HepG2 (cell line): Measurements from ENCODE around the gene ATG2B. TPM values are rescaled to one million over a fixed set of nuclear protein-coding genes. Genes with fewer than 3 reads are reported as not detected.

Source experiments
- ATAC-seq: fragments of 200-7000 bp; cut with Tn5 transposase; 3 replicates; pipeline ENCODE4 v1.9.1; 2020; ENCODE audit warnings: mild to moderate bottlenecking, moderate library complexity
- BruUV-seq: library from RNA; stranded (reverse); fragments of 400-500 nt; replicated peaks from 2 replicates; lab custom pipeline; 2021; lab: Mats Ljungman, UMichigan
- CTCF ChIA-PET: fragments of 300-600 bp; formaldehyde crosslinking; extraction: SDS; loops from one replicate; lab custom pipeline; 2021; ENCODE audit warnings: low total read pairs, inconsistent platforms, low intra/inter-chr PET ratio; lab: Yijun Ruan, JAX
- POLR2A ChIA-PET: fragments of 350-600 bp; sonication (Branson Sonifier 250); formaldehyde crosslinking; loops from one replicate; lab custom pipeline; 2020; ENCODE audit warnings: antibody characterized with exemption, inconsistent platforms; lab: Yijun Ruan, JAX
- DNase-seq: peaks from one replicate; pipeline ENCODE4 v3.0.0-alpha.2; 2015; ENCODE audit warnings: low spot score
- FAIRE-seq: peaks from 3 replicates; lab custom pipeline; 2011; peaks lifted over from hg19 to GRCh38; lab: Jason Lieb, UNC
- H2AFZ ChIP-seq: one replicate; pipeline ENCODE4 v1.6.1; 2011; ENCODE audit warnings: low read length, inconsistent platforms
- H3K27ac ChIP-seq: fragments of 300-600 bp; 3 replicates; pipeline ENCODE4 v1.8.0; 2011; ENCODE audit warnings: mixed run types, mild to moderate bottlenecking, mixed read lengths, low read length, inconsistent platforms; ENCODE audit not compliant: insufficient read depth; ENCODE audit errors: extremely low read length
- H3K27me3 ChIP-seq, 2 experiments: fragments of 200-600 bp in 1 of 2; 2 replicates in 1 of 2; 3 replicates in 1 of 2; pipeline versions ENCODE4 v1.6.0 to v1.8.0; 2011; ENCODE audit warnings: low read length in 2 of 2, mild to moderate bottlenecking in 2 of 2, moderate library complexity in 2 of 2, inconsistent platforms in 1 of 2; ENCODE audit not compliant: insufficient read depth in 2 of 2, control insufficient read depth in 1 of 2
- H3K36me3 ChIP-seq, 2 experiments: fragments of 200-600 bp in 1 of 2; replicated peaks in 1 of 2; 2 replicates in 1 of 2; 3 replicates in 1 of 2; pipeline versions ENCODE4 v1.5.1 to v1.8.0; 2011; ENCODE audit warnings: low read length in 2 of 2, inconsistent platforms in 1 of 2; ENCODE audit not compliant: insufficient read depth in 2 of 2, control insufficient read depth in 1 of 2
- H3K4me1 ChIP-seq: 2 replicates; pipeline ENCODE4 v1.5.1; 2012; ENCODE audit warnings: low read length, inconsistent platforms; ENCODE audit not compliant: insufficient read depth
- H3K4me2 ChIP-seq: 2 replicates; pipeline ENCODE4 v1.6.0; 2011; ENCODE audit warnings: low read depth, low read length, inconsistent platforms
- H3K4me3 ChIP-seq, 3 experiments: fragments of 200-600 bp in 1 of 3; sonication (generic), shearing (Covaris generic) in 1 of 3; replicated peaks in 1 of 3; 2 replicates each; pipeline ENCODE4 v1.5.1; 2011 to 2016; ENCODE audit warnings: low read length in 3 of 3, inconsistent platforms in 2 of 3, low read depth in 2 of 3, mild to moderate bottlenecking in 2 of 3, control low read depth in 1 of 3, mixed read lengths in 1 of 3; ENCODE audit not compliant: insufficient read depth in 1 of 3
- H3K79me2 ChIP-seq: one replicate; pipeline ENCODE4 v1.6.1; 2011; ENCODE audit warnings: low read length, inconsistent platforms; ENCODE audit not compliant: insufficient read depth
- H3K9ac ChIP-seq: 2 replicates; pipeline ENCODE4 v1.6.0; 2011; ENCODE audit warnings: mild to moderate bottlenecking, low read depth, low read length, inconsistent platforms; ENCODE audit not compliant: insufficient read depth
- H3K9me3 ChIP-seq: 2 replicates; pipeline ENCODE4 v1.5.1; 2012; ENCODE audit warnings: mild to moderate bottlenecking, low read length
- H4K20me1 ChIP-seq: 2 replicates; pipeline ENCODE4 v1.6.0; 2011; ENCODE audit warnings: inconsistent platforms, mild to moderate bottlenecking, low read length, moderate library complexity; ENCODE audit not compliant: insufficient read depth
- BHLHE40 ChIP-seq: IDR thresholded peaks from 2 replicates; pipeline ENCODE4 v1.6.1; 2011; ENCODE audit warnings: low read length, improper control_type of control experiment
- GATAD2A ChIP-seq: IDR thresholded peaks from 2 replicates; pipeline ENCODE4 v1.6.1; 2016
- HMGXB4 ChIP-seq, 2 experiments: sonication (generic) in 1 of 2; formaldehyde crosslinking in 1 of 2; IDR thresholded peaks; 2 replicates each; pipeline versions ENCODE4 v1.4.0 to v1.6.1; 2018 to 2020; ENCODE audit warnings: missing genetic modification reagents in 2 of 2, borderline replicate concordance in 1 of 2, low read depth in 1 of 2, mild to moderate bottlenecking in 1 of 2, missing biosample characterization in 1 of 2
- ISL2 ChIP-seq: sonication (generic); formaldehyde crosslinking; IDR thresholded peaks from 2 replicates; pipeline ENCODE4 v1.5.0; 2020; ENCODE audit warnings: missing genetic modification reagents
- JUN ChIP-seq: sonication (generic); formaldehyde crosslinking; IDR thresholded peaks from 2 replicates; pipeline ENCODE4 v1.4.0; 2020; ENCODE audit warnings: mild to moderate bottlenecking, missing genetic modification reagents
- KMT2A ChIP-seq: sonication (generic); formaldehyde crosslinking; IDR thresholded peaks from 2 replicates; pipeline ENCODE4 v1.4.0; 2020; ENCODE audit warnings: missing genetic modification reagents
- POLR2G ChIP-seq: fragments of 200-400 bp; formaldehyde crosslinking; IDR thresholded peaks from 2 replicates; pipeline ENCODE4 v1.6.1; 2018; ENCODE audit warnings: mild to moderate bottlenecking, low read depth, low read length, moderate library complexity
- RBFOX2 ChIP-seq: fragments of 200-400 bp; formaldehyde crosslinking; IDR thresholded peaks from 2 replicates; pipeline ENCODE4 v1.6.1; 2017; ENCODE audit warnings: low read depth, mild to moderate bottlenecking, low read length
- SATB2 ChIP-seq: sonication (generic); formaldehyde crosslinking; IDR thresholded peaks from 2 replicates; pipeline ENCODE4 v1.5.0; 2020; ENCODE audit warnings: missing genetic modification reagents
- SOX13 ChIP-seq, 3 experiments: fragments of 450-650 bp in 1 of 3; sonication (generic) in 1 of 3; formaldehyde crosslinking in 1 of 3; IDR thresholded peaks in 2 of 3; conservative IDR thresholded peaks in 1 of 3; 2 replicates each; pipeline versions ENCODE4 v1.5.0 to v1.6.1; 2016 to 2020; ENCODE audit warnings: antibody characterized with exemption in 1 of 3, mild to moderate bottlenecking in 1 of 3, missing compliant biosample characterization in 1 of 3, missing genetic modification reagents in 1 of 3, moderate library complexity in 1 of 3
- TCF7L2 ChIP-seq: IDR thresholded peaks from 2 replicates; pipeline ENCODE4 v1.6.1; 2011; ENCODE audit warnings: mild to moderate bottlenecking, low read depth, low read length, moderate library complexity
- TFAP4 ChIP-seq: sonication (generic); IDR thresholded peaks from 2 replicates; pipeline ENCODE4 v1.6.1; 2016; ENCODE audit warnings: low read depth, borderline replicate concordance
- TFDP1 ChIP-seq: IDR thresholded peaks from 2 replicates; pipeline ENCODE4 v1.6.1; 2016; ENCODE audit warnings: missing compliant biosample characterization, missing genetic modification reagents, borderline replicate concordance
- TOPORS ChIP-seq: sonication (generic); formaldehyde crosslinking; IDR thresholded peaks from 2 replicates; pipeline ENCODE4 v1.8.0; 2023; ENCODE audit warnings: mild to moderate bottlenecking, missing genetic modification reagents
- ZNF33B ChIP-seq: sonication (generic); formaldehyde crosslinking; IDR thresholded peaks from 2 replicates; pipeline ENCODE4 v1.5.1; 2020; ENCODE audit warnings: mild to moderate bottlenecking, missing genetic modification reagents
- ZNF580 ChIP-seq: IDR thresholded peaks from 2 replicates; pipeline ENCODE4 v1.6.1; 2016; ENCODE audit warnings: low read depth, borderline replicate concordance
- ZNF607 ChIP-seq: sonication (generic); formaldehyde crosslinking; IDR thresholded peaks from 2 replicates; pipeline ENCODE4 v1.5.1; 2020; ENCODE audit warnings: missing genetic modification reagents, mild to moderate bottlenecking, borderline replicate concordance
- ZNF709 ChIP-seq: sonication (generic); formaldehyde crosslinking; IDR thresholded peaks from 2 replicates; pipeline ENCODE4 v1.5.0; 2020; ENCODE audit warnings: mild to moderate bottlenecking, missing genetic modification reagents
- ZNF746 ChIP-seq: sonication (generic); formaldehyde crosslinking; IDR thresholded peaks from 2 replicates; pipeline ENCODE4 v1.8.0; 2022; ENCODE audit warnings: mild to moderate bottlenecking, missing genetic modification reagents
- WGBS: methylation state at CpG from one replicate; pipeline ENCODE4 v1.1.6; 2017; ENCODE audit warnings: low lambda C conversion rate; 5-methylcytosine and 5-hydroxymethylcytosine counted together
- in situ Hi-C: cut with HindIII; loops from 2 replicates; pipeline ENCODE4 v1.10.0; 2017; ENCODE audit warnings: low pct_unique_long_range_greater_than_20kb; ENCODE audit not compliant: extremely low pct_ligation_motif_present
- intact Hi-C: fragments of 100-400 bp; cut with micrococcal nuclease; formaldehyde crosslinking; loops from one replicate; pipeline ENCODE4 v1.10.0; 2022; ENCODE audit not compliant: unreplicated experiment
- polyA plus RNA-seq, 8 experiments: library from polyadenylated mRNA; depleted of rRNA in 3 of 8; stranded (reverse) in 7 of 8; unstranded in 1 of 8; fragments of >200 nt; fragmentation: Illumina TruSeq in 4 of 8; extraction: Trizol in 4 of 8; gene quantifications; 2 replicates each; pipeline versions ENCODE4 v1.2.1 to v1.2.3, GENCODE V29; 2011 to 2016; ENCODE audit warnings: low read depth in 4 of 8, missing spikeins in 1 of 8, mixed read lengths in 1 of 8; ENCODE audit not compliant: insufficient read depth in 1 of 8
- total RNA-seq, 5 experiments: library from RNA; depleted of rRNA; stranded (reverse); fragments of >200 nt; fragmentation: Illumina TruSeq; extraction: Trizol; gene quantifications; 2 replicates each; pipeline ENCODE4 v1.2.3, GENCODE V29; 2016; ENCODE audit warnings: low read depth in 1 of 5

Gene ATG2B
- total and polyA plus RNA-seq, 2 of the 13 experiments (the other 11 are each of a cell fraction or from before 2014, with no cell fraction given), result 7.4 to 7.5 TPM

GRCh38 chr14:96391293-96392118, 28.4 kb upstream of the ATG2B start:
- 0% methylated on average over 6 of the region's 79 CpGs for WGBS
- Histone ChIP-seq H3K27ac (no peak overlapping the region), H3K9ac (peak overlapping the region; percentile 62), H2AFZ (peak overlapping the region; percentile 30), H4K20me1 (no peaks in the 10 kb centered on the region), H3K36me3 (0 out of 5 replicates have a peak, but pooled peaks cover 0 to 3% of the 10 kb centered on the region in 2 experiments), H3K9me3 (no peaks in the 10 kb centered on the region), H3K4me1 (peaks cover 18% of the 10 kb centered on the region), H3K4me2 (peak overlapping the region; percentile 98), H3K79me2 (no peaks in the 10 kb centered on the region), H3K27me3 (no peaks in the 10 kb centered on the region; a peak in 1 of 5 replicates), H3K4me3 (peak overlapping the region; percentile 66 to 91 (median 82))
- in situ Hi-C loops, result no loop called here
- DNase-seq (peak; percentile 82), FAIRE-seq (no peak), ATAC-seq (peak; percentile 94)
- ChIA-PET CTCF (no interaction called here), POLR2A (no interaction called here)
- intact Hi-C loops, result loop anchor here (2.0 kb wide), 1 partner anchor 29 kb away; the partner anchor contains the start of genes ATG2B and GSKIP
- no TSS peak for BruUV-seq
- TF ChIP-seq GATAD2A, result no peak
- 0 out of 4 replicates have a peak, but pooled peaks of 1 of the 2 experiments have one; percentile 24 for TF ChIP-seq HMGXB4 (CRISPR knock-in tag; IDR thresholded peaks at IDR 0.05; ENCODE audit: borderline replicate concordance in 1 of 2, low read depth in 1 of 2)
- no peak for TF ChIP-seq SATB2 (CRISPR knock-in tag)
- TF ChIP-seq TFDP1 (CRISPR knock-in tag), result peak; percentile 65; the same call in 1 of the 2 replicates
- TF ChIP-seq POLR2G, result peak; percentile 55; the same call in 1 of the 2 replicates
- TF ChIP-seq ZNF33B, result 0 out of 2 replicates have a peak, but pooled peaks have one; percentile 46
- peak; percentile 49; the same call in 1 of the 2 replicates for TF ChIP-seq RBFOX2
- no peak for TF ChIP-seq TOPORS
- TF ChIP-seq ZNF709 (CRISPR knock-in tag), result 0 out of 2 replicates have a peak, but pooled peaks have one; percentile 50
- 0 out of 2 replicates have a peak, but pooled peaks have one; percentile 8 for TF ChIP-seq TFAP4
- TF ChIP-seq TCF7L2, result no peak
- TF ChIP-seq SOX13 (IDR thresholded peaks at IDR 0.05), result no peak
- no peak for TF ChIP-seq SOX13 (CRISPR knock-in tag; conservative IDR thresholded peaks at IDR 0.05 in 1 of 2, IDR thresholded peaks at IDR 0.05 in 1 of 2)
- TF ChIP-seq JUN, result no peak
- no peak for TF ChIP-seq ISL2 (CRISPR knock-in tag)
- peak; percentile 58; the same call in 1 of the 2 replicates for TF ChIP-seq ZNF607 (CRISPR knock-in tag)
- no peak for TF ChIP-seq ZNF746
- no peak for TF ChIP-seq BHLHE40
- 0 out of 2 replicates have a peak, but pooled peaks have one; percentile 36 for TF ChIP-seq ZNF580 (CRISPR knock-in tag)
- peak; percentile 37; the same call in 1 of the 2 replicates for TF ChIP-seq KMT2A
